ENCODE data around the gene PMVK. TPM values are rescaled to one million over a fixed set of nuclear protein-coding genes. Genes with fewer than 3 reads are reported as not detected.
A peak's percentile ranks its signal among the peaks of the same experiment; 100 is the strongest.

Gene PMVK
- total RNA-seq, 1 donor from 2014 or later, result 38.4 TPM

DNA sequence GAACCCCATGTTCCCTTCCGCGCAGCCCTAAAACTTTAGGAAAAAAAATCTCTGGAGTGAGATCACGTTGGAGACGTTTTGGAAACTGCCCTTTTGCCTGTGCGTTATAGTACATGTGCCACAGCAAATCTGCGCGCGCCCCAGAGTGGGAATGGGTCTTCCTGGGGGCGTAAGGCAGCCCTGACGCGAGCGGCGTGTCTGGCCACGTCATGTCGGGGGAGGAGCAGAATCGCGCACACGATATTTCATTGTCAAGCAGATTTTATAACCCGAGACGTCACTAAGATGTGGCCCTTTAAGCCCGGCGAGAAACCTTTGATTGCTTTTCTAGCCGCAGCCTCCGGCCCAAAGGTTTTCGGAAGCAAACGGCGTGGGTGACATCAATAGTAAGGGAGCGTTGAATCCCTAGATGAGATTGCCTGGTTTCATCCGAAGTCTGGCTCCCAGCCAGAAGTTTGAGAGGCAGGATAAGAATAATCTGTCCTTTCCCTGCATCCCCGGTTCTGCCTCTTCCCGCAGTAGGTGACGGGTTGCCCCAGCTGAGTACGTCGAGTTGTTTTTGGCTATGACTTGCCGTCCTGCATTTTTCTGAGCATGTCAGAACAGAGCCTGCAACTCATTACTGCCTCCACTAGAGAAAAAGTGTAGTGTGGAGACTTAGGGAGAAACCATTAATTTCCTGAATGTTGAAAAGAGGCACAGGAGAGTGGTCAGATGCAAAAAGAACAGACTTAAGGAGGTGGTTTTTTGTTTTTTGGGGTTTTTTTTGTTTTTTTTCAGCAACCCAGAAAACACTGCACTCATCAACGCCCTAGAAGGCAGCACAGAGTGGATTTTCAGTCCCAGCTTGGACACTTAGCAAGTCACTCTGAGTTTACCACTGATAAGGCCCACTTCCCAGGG is 817 bp upstream of the PMVK start:
- TF ChIP-seq, protein P1, sequence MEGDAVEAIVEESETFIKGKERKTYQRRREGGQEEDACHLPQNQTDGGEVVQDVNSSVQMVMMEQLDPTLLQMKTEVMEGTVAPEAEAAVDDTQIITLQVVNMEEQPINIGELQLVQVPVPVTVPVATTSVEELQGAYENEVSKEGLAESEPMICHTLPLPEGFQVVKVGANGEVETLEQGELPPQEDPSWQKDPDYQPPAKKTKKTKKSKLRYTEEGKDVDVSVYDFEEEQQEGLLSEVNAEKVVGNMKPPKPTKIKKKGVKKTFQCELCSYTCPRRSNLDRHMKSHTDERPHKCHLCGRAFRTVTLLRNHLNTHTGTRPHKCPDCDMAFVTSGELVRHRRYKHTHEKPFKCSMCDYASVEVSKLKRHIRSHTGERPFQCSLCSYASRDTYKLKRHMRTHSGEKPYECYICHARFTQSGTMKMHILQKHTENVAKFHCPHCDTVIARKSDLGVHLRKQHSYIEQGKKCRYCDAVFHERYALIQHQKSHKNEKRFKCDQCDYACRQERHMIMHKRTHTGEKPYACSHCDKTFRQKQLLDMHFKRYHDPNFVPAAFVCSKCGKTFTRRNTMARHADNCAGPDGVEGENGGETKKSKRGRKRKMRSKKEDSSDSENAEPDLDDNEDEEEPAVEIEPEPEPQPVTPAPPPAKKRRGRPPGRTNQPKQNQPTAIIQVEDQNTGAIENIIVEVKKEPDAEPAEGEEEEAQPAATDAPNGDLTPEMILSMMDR (IDR thresholded peaks at IDR 0.05), result peak; percentile 29
- ATAC-seq (peak; percentile 82), DNase-seq (peak; percentile 96)
- Histone ChIP-seq H3K4me1 (peaks cover 30% of the 10 kb centered on the region), H3K27me3 (no peaks in the 10 kb centered on the region), H3K4me3 (peak overlapping the region; percentile 71), H3K36me3 (no peaks in the 10 kb centered on the region), H3K9me3 (no peaks in the 10 kb centered on the region), H3K27ac (peak overlapping the region; percentile 99)
- intact Hi-C loops (cut with DNase I), result no loop called here

DNA sequence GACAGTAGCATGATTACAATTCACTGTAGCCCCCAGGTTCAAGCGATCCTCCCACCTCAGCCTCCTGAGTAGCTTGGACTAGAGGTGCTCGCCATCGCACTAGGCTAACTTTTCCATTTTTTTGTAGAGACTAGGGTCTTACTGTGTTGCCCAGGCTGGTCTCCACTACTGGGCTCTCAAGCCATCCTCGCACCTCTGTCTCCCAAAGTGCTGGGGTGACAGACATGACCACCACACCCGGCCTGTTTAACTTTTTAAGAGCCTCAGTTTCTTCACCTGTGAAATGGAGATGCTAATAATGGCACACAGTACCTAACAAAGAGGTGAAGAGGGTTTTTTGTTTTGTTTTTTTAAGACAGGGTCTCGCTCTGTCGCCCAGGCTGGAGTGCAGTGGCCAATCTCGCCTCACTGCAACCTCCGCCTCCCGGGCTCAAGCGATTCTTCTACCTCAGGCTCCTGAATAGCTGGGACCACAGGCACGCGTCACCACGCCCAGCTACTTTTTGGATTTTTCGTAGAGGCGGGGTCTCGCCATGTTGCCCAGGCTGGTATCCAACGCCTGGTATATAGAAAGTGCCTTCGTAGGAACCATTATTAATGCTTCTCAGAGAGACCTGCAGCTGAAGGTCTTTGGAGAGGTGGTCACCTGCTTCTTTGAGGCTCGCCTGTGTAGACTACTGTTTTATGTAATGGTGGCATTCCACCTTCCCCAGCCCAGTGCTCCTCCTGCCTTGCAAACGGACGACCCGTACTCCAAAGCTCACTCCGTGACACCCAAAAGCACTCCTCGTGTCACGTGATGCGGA is 567 bp downstream of the PMVK start:
- H3K4me1 ChIP-seq, result peaks cover 18% of the 10 kb centered on the region
- DNase-seq (no peak), ATAC-seq (no peak)
- intact Hi-C loops (cut with DNase I), result no loop called here
- TF ChIP-seq, protein P1 (IDR thresholded peaks at IDR 0.05), result no peak
- H3K27me3 ChIP-seq, result no peaks in the 10 kb centered on the region
- peak overlapping the region; percentile 71 for H3K4me3 ChIP-seq
- H3K9me3 ChIP-seq, result no peaks in the 10 kb centered on the region
- peak overlapping the region; percentile 99 for H3K27ac ChIP-seq
- H3K36me3 ChIP-seq, result peaks cover 9% of the 10 kb centered on the region

DNA sequence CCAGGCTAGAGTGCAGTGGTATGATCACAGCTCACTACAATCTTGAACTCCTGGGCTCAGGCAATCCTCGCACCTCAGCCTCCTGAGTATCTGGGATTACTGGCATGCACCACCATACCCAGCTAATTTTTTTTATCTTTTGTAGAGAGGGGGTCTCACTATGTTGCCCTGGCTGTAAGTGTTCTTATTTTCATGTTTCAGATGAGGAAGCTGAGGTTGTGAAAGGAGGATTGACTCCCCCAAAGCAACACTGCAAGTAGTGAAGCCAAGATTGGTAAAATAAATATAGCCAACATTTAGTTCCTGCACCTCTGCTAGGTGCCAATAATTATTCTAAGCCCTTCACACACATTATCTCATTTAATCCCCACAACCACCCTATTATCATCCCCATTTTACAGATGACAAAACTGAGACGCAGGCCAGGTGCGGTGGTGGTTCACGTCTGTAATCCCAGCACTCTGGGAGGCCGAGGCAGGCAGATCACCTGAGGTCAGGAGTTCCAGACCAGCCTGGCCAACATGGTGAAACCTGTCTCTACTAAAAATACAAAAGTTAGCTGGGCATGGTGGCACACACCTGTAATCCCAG is 2.1 kb downstream of the PMVK start:
- no peaks in the 10 kb centered on the region for H3K9me3 ChIP-seq
- H3K4me3 ChIP-seq, result no peak overlapping the region
- TF ChIP-seq, protein P1 (IDR thresholded peaks at IDR 0.05), result no peak
- H3K4me1 ChIP-seq, result peaks cover 18% of the 10 kb centered on the region
- peaks cover 11% of the 10 kb centered on the region for H3K36me3 ChIP-seq
- no peak overlapping the region for H3K27ac ChIP-seq
- intact Hi-C loops (cut with DNase I), result no loop called here
- DNase-seq (no peak), ATAC-seq (no peak)
- no peaks in the 10 kb centered on the region for H3K27me3 ChIP-seq

DNA sequence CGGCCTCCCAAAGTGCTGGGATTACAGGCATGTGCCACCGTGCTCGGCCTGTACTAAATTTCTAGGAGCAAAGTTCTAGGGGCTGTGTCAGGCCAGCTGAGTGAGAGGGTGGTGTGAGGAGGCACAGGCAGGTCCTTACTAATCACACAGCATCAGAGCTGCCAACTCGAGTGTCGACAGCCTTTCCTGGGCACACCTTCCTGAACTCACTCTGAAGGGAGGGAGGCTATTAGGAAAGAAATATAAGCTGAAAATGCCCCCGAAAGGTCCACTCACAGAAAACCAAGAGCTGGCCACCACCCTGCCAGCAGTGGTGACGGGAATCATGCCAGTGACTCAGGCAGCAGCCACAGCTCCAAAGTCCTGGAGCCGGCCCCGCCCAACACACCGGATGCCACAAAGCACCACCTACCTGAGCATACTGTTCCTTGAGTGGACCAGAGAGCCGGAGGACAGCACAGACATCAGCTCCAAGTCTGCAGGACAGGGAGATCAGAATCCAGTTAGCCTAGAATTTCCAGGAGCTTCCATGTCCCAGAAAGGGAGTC is 4.5 kb downstream of the PMVK start:
- peak; percentile 57 for ATAC-seq
- TF ChIP-seq, protein P1 (IDR thresholded peaks at IDR 0.05), result no peak
- H3K4me1 ChIP-seq, result peaks cover 11% of the 10 kb centered on the region
- peaks cover 18% of the 10 kb centered on the region for H3K36me3 ChIP-seq
- peak; percentile 90 for DNase-seq
- no peak overlapping the region for H3K4me3 ChIP-seq
- peak overlapping the region; percentile 53 for H3K27ac ChIP-seq
- intact Hi-C loops (cut with DNase I), result no loop called here
- H3K9me3 ChIP-seq, result no peaks in the 10 kb centered on the region
- no peaks in the 10 kb centered on the region for H3K27me3 ChIP-seq

DNA sequence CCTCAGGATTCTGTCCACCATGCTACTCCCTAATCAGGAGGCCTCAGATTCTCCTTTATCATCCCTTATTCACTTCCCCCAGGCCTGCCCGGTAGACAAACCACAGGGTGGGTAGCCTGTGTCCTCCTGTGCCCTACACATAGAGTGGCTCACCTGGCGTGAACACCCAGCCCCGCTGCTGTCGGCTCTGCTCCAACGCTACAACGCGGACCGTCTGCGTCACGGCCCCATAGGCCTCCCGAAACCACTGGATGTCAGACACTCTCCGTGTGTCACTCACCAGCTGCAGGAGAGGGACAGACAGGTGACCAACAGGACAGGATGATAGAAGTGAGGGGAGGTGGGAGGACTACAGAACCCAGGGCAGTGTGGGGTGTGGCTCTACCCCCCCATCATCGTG is 10.3 kb downstream of the PMVK start:
- no peaks in the 10 kb centered on the region for H3K27me3 ChIP-seq
- TF ChIP-seq, protein P1 (IDR thresholded peaks at IDR 0.05), result no peak
- no peak for DNase-seq
- H3K36me3 ChIP-seq, result peaks cover 43% of the 10 kb centered on the region
- no peaks in the 10 kb centered on the region for H3K4me1 ChIP-seq
- H3K4me3 ChIP-seq, result no peak overlapping the region
- H3K27ac ChIP-seq, result no peak overlapping the region
- intact Hi-C loops (cut with DNase I), result no loop called here
- ATAC-seq, result no peak
- no peaks in the 10 kb centered on the region for H3K9me3 ChIP-seq

Measured in upper lobe of right lung (tissue), 1 donor.